Ascending aorta (tissue), 2 donors: ENCODE measurements around the gene LTB4R. TPM values are rescaled to one million over a fixed set of nuclear protein-coding genes. Genes with fewer than 3 reads are reported as not detected.

Experiments used
- DNase-seq, 2 donors: peaks; one replicate each; pipeline ENCODE4 v3.0.0-alpha.2; 2019; ENCODE audit warnings: low spot score in 2 of 2
- H3K27ac ChIP-seq, 2 donors: fragments of 200-600 bp; sonication (generic); one replicate each; pipeline ENCODE4 v1.5.1; 2016 to 2017; ENCODE audit warnings: mild to moderate bottlenecking in 1 of 2
- H3K27me3 ChIP-seq: fragments of 200-600 bp; sonication (generic); one replicate; pipeline ENCODE4 v1.5.1; 2017
- H3K36me3 ChIP-seq, 2 donors: fragments of 200-600 bp; sonication (generic); one replicate each; pipeline ENCODE4 v1.5.1; 2016
- H3K4me1 ChIP-seq, 2 donors: fragments of 200-600 bp; sonication (generic); one replicate each; pipeline ENCODE4 v1.5.1; 2016 to 2017; ENCODE audit warnings: mild to moderate bottlenecking in 1 of 2
- H3K4me3 ChIP-seq, 2 donors: fragments of 200-600 bp; sonication (generic); one replicate each; pipeline ENCODE4 v1.5.1; 2016 to 2017; ENCODE audit warnings: mild to moderate bottlenecking in 1 of 2
- H3K9me3 ChIP-seq, 2 donors: fragments of 200-600 bp; sonication (generic); one replicate each; pipeline ENCODE4 v1.5.1; 2016
- intact Hi-C: fragments of 100-400 bp; cut with DNase I; formaldehyde crosslinking; loops from one replicate; pipeline ENCODE4 v1.15.1; 2023
- total RNA-seq: library from RNA; depleted of rRNA; stranded (reverse); fragments of >200 nt; gene quantifications from one replicate; pipeline ENCODE4 v1.1.0, GENCODE V29; 2016
- TF ChIP-seq, protein P1 (sequence below), 3 experiments: fragments of 200-600 bp in 2 of 3; fragments of 450-650 bp in 1 of 3; sonication (generic) in 2 of 3; IDR thresholded peaks; one replicate each; pipeline ENCODE4 v1.5.1; 2016 to 2019; ENCODE audit warnings: antibody characterized with exemption in 3 of 3, mild to moderate bottlenecking in 1 of 3, moderate library complexity in 1 of 3

LTB4R gene
- total RNA-seq, 1 donor from 2014 or later = 3.6 TPM

DNA sequence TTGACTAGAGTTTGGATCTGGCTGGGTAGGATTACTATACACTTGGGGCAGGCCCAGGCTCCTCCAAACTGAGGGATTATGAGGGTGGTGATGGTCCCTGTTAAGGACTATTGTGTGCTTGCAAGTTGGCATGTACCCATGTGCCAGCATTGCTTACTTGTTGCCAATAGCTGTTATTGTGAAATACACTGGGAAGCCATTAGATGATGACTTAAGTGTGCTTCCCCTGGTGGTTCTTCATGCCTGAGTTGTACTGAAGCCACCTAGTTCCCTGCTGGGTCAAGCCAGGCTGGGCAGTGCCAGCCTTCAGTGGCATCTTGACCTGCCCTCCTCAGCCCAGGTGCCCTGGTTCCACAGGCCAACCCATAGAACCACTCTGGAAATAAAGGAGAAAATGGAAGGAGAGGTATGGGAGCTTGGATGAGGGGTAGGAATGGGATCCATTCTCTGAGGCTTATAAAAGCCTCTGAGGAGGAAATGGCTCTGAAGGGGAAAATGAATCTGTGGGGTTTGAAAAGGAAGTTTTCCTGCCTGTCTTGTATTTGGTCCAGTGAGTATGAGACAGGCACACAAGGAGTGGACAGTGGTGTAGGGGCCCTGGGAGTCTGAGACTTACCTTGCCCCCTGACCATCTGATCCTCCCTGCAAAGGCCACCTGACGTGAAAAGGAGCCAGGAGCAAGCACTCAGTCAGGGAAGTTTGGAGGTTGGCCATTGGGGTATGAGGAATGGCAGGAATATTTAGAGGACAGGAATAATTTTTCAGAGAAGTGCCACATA, 724 bp downstream of the LTB4R start:
- TF ChIP-seq, protein P1, sequence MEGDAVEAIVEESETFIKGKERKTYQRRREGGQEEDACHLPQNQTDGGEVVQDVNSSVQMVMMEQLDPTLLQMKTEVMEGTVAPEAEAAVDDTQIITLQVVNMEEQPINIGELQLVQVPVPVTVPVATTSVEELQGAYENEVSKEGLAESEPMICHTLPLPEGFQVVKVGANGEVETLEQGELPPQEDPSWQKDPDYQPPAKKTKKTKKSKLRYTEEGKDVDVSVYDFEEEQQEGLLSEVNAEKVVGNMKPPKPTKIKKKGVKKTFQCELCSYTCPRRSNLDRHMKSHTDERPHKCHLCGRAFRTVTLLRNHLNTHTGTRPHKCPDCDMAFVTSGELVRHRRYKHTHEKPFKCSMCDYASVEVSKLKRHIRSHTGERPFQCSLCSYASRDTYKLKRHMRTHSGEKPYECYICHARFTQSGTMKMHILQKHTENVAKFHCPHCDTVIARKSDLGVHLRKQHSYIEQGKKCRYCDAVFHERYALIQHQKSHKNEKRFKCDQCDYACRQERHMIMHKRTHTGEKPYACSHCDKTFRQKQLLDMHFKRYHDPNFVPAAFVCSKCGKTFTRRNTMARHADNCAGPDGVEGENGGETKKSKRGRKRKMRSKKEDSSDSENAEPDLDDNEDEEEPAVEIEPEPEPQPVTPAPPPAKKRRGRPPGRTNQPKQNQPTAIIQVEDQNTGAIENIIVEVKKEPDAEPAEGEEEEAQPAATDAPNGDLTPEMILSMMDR (IDR thresholded peaks at IDR 0.05) = no peak
- intact Hi-C loops = loop anchor here (1.0 kb wide), 1 partner anchor 12 kb away; no protein-coding TSS in a partner anchor
- no peak for DNase-seq
- Histone ChIP-seq H3K36me3 (peaks cover 0 to 1% of the 10 kb centered on the region in 2 donors), H3K4me1 (peaks cover 8 to 20% of the 10 kb centered on the region in 2 donors), H3K4me3 (peak overlapping the region; percentile 61 to 68), H3K27ac (peak overlapping the region; percentile 65 to 68), H3K27me3 (peaks cover 4% of the 10 kb centered on the region), H3K9me3 (no peaks in the 10 kb centered on the region)

DNA sequence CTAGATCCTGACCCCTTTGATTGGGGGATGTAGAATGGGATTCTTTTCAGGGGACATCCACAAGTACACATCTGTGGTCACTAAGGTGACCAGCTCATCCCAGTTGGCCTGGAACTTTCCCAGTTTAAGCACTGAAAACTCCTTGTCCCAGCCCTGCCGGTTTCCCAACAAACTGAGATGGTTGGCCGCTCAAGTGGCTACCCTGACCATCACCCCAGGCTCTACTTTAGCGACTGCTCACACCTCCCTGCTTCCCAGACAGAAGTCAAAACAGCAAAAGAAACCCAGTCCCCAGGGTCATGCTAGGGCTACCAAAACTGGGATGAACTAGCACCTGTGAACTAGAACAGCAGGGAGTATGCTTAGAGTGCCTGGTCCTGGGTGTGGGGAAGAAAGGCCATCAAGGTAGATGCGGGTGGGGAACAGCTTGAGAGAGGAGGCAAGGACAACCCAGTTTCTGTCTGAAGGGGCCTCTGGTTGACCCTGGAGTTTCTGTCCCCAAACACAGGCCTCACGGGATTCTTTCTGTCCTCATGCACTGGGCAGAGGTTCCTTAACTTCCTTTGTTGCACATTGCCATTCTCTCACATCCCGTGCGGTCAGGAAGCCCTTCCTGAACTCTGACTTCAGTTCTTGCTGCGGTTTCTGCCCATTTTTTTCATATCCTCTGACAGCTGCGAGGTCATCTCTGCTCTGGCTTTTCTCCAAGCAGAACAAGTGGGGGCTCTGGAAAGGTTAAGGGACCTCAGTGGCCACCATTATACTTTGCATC, 1.6 kb downstream of the LTB4R start:
- Histone ChIP-seq H3K27ac (peak overlapping the region; percentile 45 to 65), H3K4me1 (peaks cover 8 to 17% of the 10 kb centered on the region in 2 donors), H3K27me3 (peaks cover 4% of the 10 kb centered on the region), H3K4me3 (no peak overlapping the region), H3K36me3 (no peaks in the 10 kb centered on the region), H3K9me3 (no peaks in the 10 kb centered on the region)
- intact Hi-C loops = no loop called here
- TF ChIP-seq, protein P1 (IDR thresholded peaks at IDR 0.05) = no peak
- no peak for DNase-seq

DNA sequence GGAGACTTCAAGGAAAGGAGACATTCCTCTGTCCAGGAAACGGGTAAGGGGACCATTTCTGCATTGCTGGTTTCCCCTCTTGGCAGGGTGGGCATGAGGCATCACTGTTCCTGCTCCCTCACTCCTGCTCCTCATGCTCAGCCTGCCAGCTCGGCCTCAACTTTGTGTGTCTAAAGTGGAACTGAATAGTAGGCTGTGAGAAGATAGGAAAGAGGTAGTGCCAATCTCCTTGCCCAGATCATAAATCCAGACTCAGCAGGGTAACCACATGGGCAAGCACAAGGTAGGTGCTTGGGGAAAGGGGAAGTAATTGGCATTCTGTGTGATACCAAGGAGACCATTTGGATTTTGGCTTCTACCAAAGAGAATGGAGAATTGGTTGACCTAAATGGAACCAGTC, 2.6 kb downstream of the LTB4R start:
- no peak for DNase-seq
- no peaks in the 10 kb centered on the region for H3K36me3 ChIP-seq
- no peaks in the 10 kb centered on the region for H3K9me3 ChIP-seq
- H3K27ac ChIP-seq = peak overlapping the region in 1 of 2 donors; percentile 19
- H3K4me3 ChIP-seq = no peak overlapping the region
- peaks cover 8 to 17% of the 10 kb centered on the region in 2 donors for H3K4me1 ChIP-seq
- H3K27me3 ChIP-seq = peaks cover 4% of the 10 kb centered on the region
- TF ChIP-seq, protein P1 (IDR thresholded peaks at IDR 0.05) = no peak
- intact Hi-C loops = no loop called here

DNA sequence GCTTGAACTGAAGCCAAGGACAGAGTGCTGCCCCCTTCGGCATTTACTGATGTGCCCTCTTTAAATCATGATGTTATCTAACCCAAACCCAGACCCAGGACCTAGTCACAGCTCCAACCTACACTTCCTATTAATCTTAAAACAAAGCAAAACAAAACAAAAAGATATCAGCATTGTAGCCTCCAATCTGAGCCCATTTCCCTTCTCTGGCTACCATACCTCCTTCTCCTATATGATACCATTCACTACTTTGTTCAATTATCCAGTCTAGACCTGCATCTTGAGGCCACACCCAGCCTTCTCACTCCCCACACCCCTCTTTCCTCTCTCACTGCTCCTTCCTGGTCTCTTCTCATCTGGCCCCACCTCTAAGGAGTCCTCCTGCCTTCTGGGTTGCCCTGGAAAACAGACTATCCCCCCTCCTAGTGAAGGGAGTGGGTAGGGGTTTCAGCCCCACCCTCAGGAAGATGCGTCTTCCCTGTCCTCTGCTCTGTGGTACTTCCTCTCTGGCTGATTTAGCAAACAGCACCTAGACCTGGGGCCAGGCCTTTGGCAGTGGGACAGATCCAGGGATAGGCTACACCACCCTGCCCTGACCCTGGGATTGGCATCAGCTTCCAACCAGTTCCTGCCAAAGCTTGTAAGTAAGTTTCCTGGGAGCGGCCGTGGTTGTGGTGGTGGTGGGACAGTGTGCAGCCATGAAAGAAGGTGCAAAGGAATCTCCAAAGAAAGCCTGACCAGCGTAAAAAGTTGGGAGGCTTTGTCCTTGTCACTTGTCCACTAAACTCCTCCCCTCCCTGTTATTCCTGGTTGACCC, 3.3 kb downstream of the LTB4R start:
- no peaks in the 10 kb centered on the region for H3K9me3 ChIP-seq
- H3K27ac ChIP-seq = no peak overlapping the region
- H3K4me3 ChIP-seq = no peak overlapping the region
- DNase-seq = no peak
- TF ChIP-seq, protein P1 (IDR thresholded peaks at IDR 0.05) = no peak
- peaks cover 8 to 17% of the 10 kb centered on the region in 2 donors for H3K4me1 ChIP-seq
- intact Hi-C loops = no loop called here
- H3K27me3 ChIP-seq = peaks cover 4% of the 10 kb centered on the region
- H3K36me3 ChIP-seq = no peaks in the 10 kb centered on the region

DNA sequence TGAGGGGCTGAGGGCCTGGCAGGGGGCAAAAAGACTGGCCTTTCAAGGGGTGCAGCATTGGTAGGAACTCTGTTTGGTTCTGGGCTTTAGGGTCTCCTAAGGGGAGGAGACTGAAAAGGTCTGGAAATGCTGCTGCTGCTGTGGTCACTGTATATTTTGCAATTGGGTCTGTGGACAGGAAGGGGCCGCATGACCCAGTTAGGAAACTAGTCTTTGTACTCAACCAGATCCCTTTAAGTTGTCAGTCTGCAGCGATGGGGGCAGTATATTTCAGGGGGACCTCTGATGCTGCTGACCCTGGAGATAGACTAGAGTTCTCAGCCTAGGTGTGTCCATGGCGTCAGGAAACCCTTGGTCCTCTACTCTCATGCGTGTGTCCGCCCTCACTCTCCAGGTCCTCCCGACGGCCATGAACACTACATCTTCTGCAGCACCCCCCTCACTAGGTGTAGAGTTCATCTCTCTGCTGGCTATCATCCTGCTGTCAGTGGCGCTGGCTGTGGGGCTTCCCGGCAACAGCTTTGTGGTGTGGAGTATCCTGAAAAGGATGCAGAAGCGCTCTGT, 4.0 kb downstream of the LTB4R start:
- Histone ChIP-seq H3K36me3 (no peaks in the 10 kb centered on the region), H3K9me3 (no peaks in the 10 kb centered on the region), H3K4me1 (peaks cover 4 to 10% of the 10 kb centered on the region in 2 donors), H3K27me3 (peaks cover 4% of the 10 kb centered on the region), H3K27ac (no peak overlapping the region), H3K4me3 (no peak overlapping the region)
- intact Hi-C loops = no loop called here
- TF ChIP-seq, protein P1 (IDR thresholded peaks at IDR 0.05) = no peak
- DNase-seq = no peak
